Measurements from ENCODE around the gene PROX2.

PROX2 gene

GRCh38 chr14:74841230-74842207 is 34.4 kb downstream of the PROX2 start:
- no peak for DNase-seq

- no peak for DNase-seq
Measured at GRCh38 chr14:74840603-74841030, 35.3 kb downstream of the PROX2 start.

GRCh38 chr14:74838166-74838565 is 37.8 kb downstream of the PROX2 start:
- no peak for DNase-seq

GRCh38 chr14:74836251-74836960 is 39.5 kb downstream of the PROX2 start:
- no peak for DNase-seq

- no peak for DNase-seq
Measured at GRCh38 chr14:74835645-74836250, 40.2 kb downstream of the PROX2 start.

GRCh38 chr14:74834692-74835392 is 41.1 kb downstream of the PROX2 start:
- no peak for DNase-seq

- no peak for DNase-seq
Measured at GRCh38 chr14:74832849-74833248, 43.1 kb downstream of the PROX2 start.

GRCh38 chr14:74829251-74829650 is 46.7 kb downstream of the PROX2 start:
- no peak for DNase-seq

- no peak for DNase-seq
Measured at GRCh38 chr14:74826574-74826973, 49.4 kb downstream of the PROX2 start.
